Suppressor macrophage treated with lipopolysaccharide for 4 hours (primary cell): Measurements from ENCODE around the gene CCDC110.

Experiments
- DNase-seq: peaks from one replicate; pipeline ENCODE4 v3.0.0-alpha.2; 2020

CCDC110 gene

GRCh38 chr4:185470501-185471195, 885 bp downstream of the CCDC110 start:
- no peak for DNase-seq

GRCh38 chr4:185469580-185470154, 1.9 kb downstream of the CCDC110 start:
- no peak for DNase-seq

GRCh38 chr4:185468999-185469398, 2.5 kb downstream of the CCDC110 start:
- no peak for DNase-seq

- no peak for DNase-seq
Observed at GRCh38 chr4:185467991-185468390, 3.5 kb downstream of the CCDC110 start.

- no peak for DNase-seq
Observed at GRCh38 chr4:185467101-185467500, 4.4 kb downstream of the CCDC110 start.

- DNase-seq, result no peak
Observed at GRCh38 chr4:185465707-185466106, 5.8 kb downstream of the CCDC110 start.

GRCh38 chr4:185464887-185465286, 6.6 kb downstream of the CCDC110 start:
- no peak for DNase-seq

GRCh38 chr4:185464183-185464582, 7.3 kb downstream of the CCDC110 start:
- no peak for DNase-seq

GRCh38 chr4:185463541-185463940, 8.0 kb downstream of the CCDC110 start:
- no peak for DNase-seq

GRCh38 chr4:185461565-185461964, 10.0 kb downstream of the CCDC110 start:
- no peak for DNase-seq

- DNase-seq, result no peak
Observed at GRCh38 chr4:185457136-185457535, 14.4 kb downstream of the CCDC110 start.

GRCh38 chr4:185456131-185456530, 15.4 kb downstream of the CCDC110 start:
- no peak for DNase-seq

GRCh38 chr4:185445209-185445608, 26.3 kb downstream of the CCDC110 start:
- DNase-seq, result no peak

GRCh38 chr4:185441479-185441878, 30.1 kb downstream of the CCDC110 start:
- no peak for DNase-seq

GRCh38 chr4:185437809-185438208, 33.7 kb downstream of the CCDC110 start:
- no peak for DNase-seq

GRCh38 chr4:185435466-185435865, 36.1 kb downstream of the CCDC110 start:
- no peak for DNase-seq

- no peak for DNase-seq
Observed at GRCh38 chr4:185429660-185430059, 41.9 kb downstream of the CCDC110 start.

- no peak for DNase-seq
Observed at GRCh38 chr4:185426960-185427688, 44.4 kb downstream of the CCDC110 start.

- peak; percentile 93 for DNase-seq
Observed at GRCh38 chr4:185425647-185426352, 45.7 kb downstream of the CCDC110 start, which contains the start of gene UFSP2. TSS of gene UFSP2 (minus strand) at chr4:185425964. CDS start at chr4:185425868, 96 bp downstream.

- no peak for DNase-seq
Observed at GRCh38 chr4:185424905-185425646, 46.5 kb downstream of the CCDC110 start.

- no peak for DNase-seq
Observed at GRCh38 chr4:185421366-185422124, 50.0 kb downstream of the CCDC110 start.

GRCh38 chr4:185416955-185417354, 54.6 kb downstream of the CCDC110 start:
- DNase-seq, result no peak
